ENCODE results near the gene TMEM121B. TPM values are rescaled to one million over a fixed set of nuclear protein-coding genes. Genes with fewer than 3 reads are reported as not detected.

Gene TMEM121B
- polyA plus RNA-seq, 1 of the 3 experiments (the other 2 are of a cell fraction) = 0.13 TPM

GRCh38 chr22:17108256-17109112 lies 12.7 kb downstream of the TMEM121B start:
- no peak for DNase-seq
- H3K27me3 ChIP-seq (ENCODE audit: insufficient read depth) = no peaks in the 10 kb centered on the region
- no peaks in the 10 kb centered on the region for H4K20me1 ChIP-seq (ENCODE audit: insufficient read depth)
- H3K4me1 ChIP-seq (ENCODE audit: control insufficient read depth in 1 of 2, insufficient read depth in 2 of 2, low read depth in 1 of 2, low read length in 1 of 2) = no peaks in the 10 kb centered on the region
- no peak overlapping the region for H3K27ac ChIP-seq (ENCODE audit: low read depth in 2 of 2, low read length in 1 of 2)
- no peak overlapping the region for H3K4me3 ChIP-seq (ENCODE audit: low read depth in 2 of 2, low read length in 1 of 2)
- H3K9me3 ChIP-seq = no peaks in the 10 kb centered on the region
- 90% methylated on average over 12 of the region's 66 CpGs for WGBS (ENCODE audit: low lambda C conversion rate)
- H2AFZ ChIP-seq (ENCODE audit: low read depth) = no peak overlapping the region
- H3K79me2 ChIP-seq (ENCODE audit: insufficient read depth) = no peaks in the 10 kb centered on the region
- POLR2A ChIA-PET = no interaction called here
- no peaks in the 10 kb centered on the region for H3K36me3 ChIP-seq (replicated peaks in 1 of 2; ENCODE audit: control insufficient read depth in 1 of 2, insufficient read depth in 2 of 2, low read length in 1 of 2)
- no peak overlapping the region for H3K4me2 ChIP-seq
- H3K9ac ChIP-seq = no peak overlapping the region
- no peaks in the 10 kb centered on the region for H3K9me2 ChIP-seq
- CTCF ChIA-PET = interaction anchor here (0.7 to 2.5 kb wide), 4 partner anchors 10 to 393 kb away, joined by 3 to 14 read pairs (median 8); no protein-coding TSS in a partner anchor
- H3F3A ChIP-seq (replicated peaks; ENCODE audit: insufficient read depth) = no peaks in the 10 kb centered on the region
- TF ChIP-seq TAF1 (IDR thresholded peaks at IDR 0.05; ENCODE audit: borderline replicate concordance, low read depth, low read length) = no peak
- no peak for TF ChIP-seq GABPA (IDR thresholded peaks at IDR 0.05; ENCODE audit: low read depth)
- TF ChIP-seq RXRA (IDR thresholded peaks at IDR 0.05; ENCODE audit: borderline replicate concordance, low read depth) = no peak
- no peak for TF ChIP-seq YY1 (IDR thresholded peaks at IDR 0.05; ENCODE audit: low read depth)
- TF ChIP-seq CTCF (IDR thresholded peaks at IDR 0.05) = no peak
- TF ChIP-seq JUND (IDR thresholded peaks at IDR 0.05) = no peak
- no peak for TF ChIP-seq EP300 (IDR thresholded peaks at IDR 0.05; ENCODE audit: borderline replicate concordance in 1 of 2, low read depth in 1 of 2, low read length in 1 of 2)
- no peak for TF ChIP-seq RFX5 (IDR thresholded peaks at IDR 0.05; ENCODE audit: low read length)
- TF ChIP-seq EZH2phosphoT487 (IDR thresholded peaks at IDR 0.05; ENCODE audit: borderline replicate concordance, low read depth) = no peak
- TF ChIP-seq FOXM1 (IDR thresholded peaks at IDR 0.05; ENCODE audit: low read depth) = no peak
- no peak for TF ChIP-seq SMC3 (IDR thresholded peaks at IDR 0.05; ENCODE audit: low read depth, low read length)
- TF ChIP-seq RCOR1 (IDR thresholded peaks at IDR 0.05; ENCODE audit: low read length) = no peak
- TF ChIP-seq RAD21 (IDR thresholded peaks at IDR 0.05; ENCODE audit: low read length) = no peak
- no peak for TF ChIP-seq CHD2 (IDR thresholded peaks at IDR 0.05; ENCODE audit: low read length, partially characterized antibody)
- no peak for TF ChIP-seq PBX3 (IDR thresholded peaks at IDR 0.05)
- TF ChIP-seq MEF2A (IDR thresholded peaks at IDR 0.05; ENCODE audit: borderline replicate concordance, low read depth) = no peak
